ENCODE measurements around the gene TPST2. TPM values are rescaled to one million over a fixed set of nuclear protein-coding genes. Genes with fewer than 3 reads are reported as not detected.
A peak's percentile ranks its signal among the peaks of the same experiment; 100 is the strongest.
"Not testable (repeated sequence)": the region's sequence is repeated elsewhere in the genome, so short reads cannot be mapped to it uniquely, and the experiment has no call there.

Gene TPST2
- total RNA-seq, 4 donors from 2014 or later: 26.8 to 47.9 (median 38.5) TPM

- Histone ChIP-seq H3K27me3 (no peaks in the 10 kb centered on the region), H3K9me3 (no peaks in the 10 kb centered on the region), H3K36me3 (no peaks in the 10 kb centered on the region), H3K4me3 (no peak overlapping the region), H3K4me1 (peaks cover 0 to 4% (median 0%) of the 10 kb centered on the region in 4 donors), H3K27ac (no peak overlapping the region)
- TF ChIP-seq CTCF (IDR thresholded peaks at IDR 0.05) (no peak), POLR2A (IDR thresholded peaks at IDR 0.05) (no peak)
- DNase-seq: no peak
Observed at GRCh38 chr22:26615830-26616435, 26.0 kb upstream of the TPST2 start.

- H3K27me3 ChIP-seq: no peaks in the 10 kb centered on the region
- peaks cover 0 to 12% (median 2%) of the 10 kb centered on the region in 4 donors for H3K4me1 ChIP-seq
- DNase-seq: peak in 2 of 3 donors; percentile 59 to 75
- no peak for TF ChIP-seq POLR2A (IDR thresholded peaks at IDR 0.05)
- no peak for TF ChIP-seq CTCF (IDR thresholded peaks at IDR 0.05)
- peak overlapping the region in 1 of 4 donors; percentile 46 for H3K27ac ChIP-seq
- H3K36me3 ChIP-seq: no peaks in the 10 kb centered on the region
- H3K4me3 ChIP-seq: no peak overlapping the region
- no peaks in the 10 kb centered on the region for H3K9me3 ChIP-seq
Observed at GRCh38 chr22:26615149-26615548, 25.2 kb upstream of the TPST2 start.

GRCh38 chr22:26614322-26614721 lies 24.4 kb upstream of the TPST2 start:
- Histone ChIP-seq H3K27ac (no peak overlapping the region), H3K4me1 (peaks cover 0 to 16% (median 2%) of the 10 kb centered on the region in 4 donors), H3K9me3 (no peaks in the 10 kb centered on the region), H3K27me3 (no peaks in the 10 kb centered on the region), H3K36me3 (no peaks in the 10 kb centered on the region), H3K4me3 (no peak overlapping the region)
- TF ChIP-seq POLR2A (IDR thresholded peaks at IDR 0.05) (no peak), CTCF (IDR thresholded peaks at IDR 0.05) (no peak)
- no peak for DNase-seq

- H3K4me1 ChIP-seq: peaks cover 0 to 16% (median 2%) of the 10 kb centered on the region in 4 donors
- not testable (repeated sequence) for H3K27me3 ChIP-seq, H3K4me3 ChIP-seq, DNase-seq, H3K36me3 ChIP-seq, H3K27ac ChIP-seq, H3K9me3 ChIP-seq
Observed at GRCh38 chr22:26613753-26614152, 23.8 kb upstream of the TPST2 start.

GRCh38 chr22:26612652-26613051 lies 22.7 kb upstream of the TPST2 start:
- Histone ChIP-seq H3K4me1 (peaks cover 0 to 16% (median 2%) of the 10 kb centered on the region in 4 donors), H3K9me3 (no peaks in the 10 kb centered on the region), H3K27ac (no peak overlapping the region), H3K4me3 (no peak overlapping the region), H3K27me3 (no peaks in the 10 kb centered on the region), H3K36me3 (no peaks in the 10 kb centered on the region)
- TF ChIP-seq CTCF (IDR thresholded peaks at IDR 0.05): no peak
- TF ChIP-seq POLR2A (IDR thresholded peaks at IDR 0.05): no peak
- DNase-seq: no peak

- no peaks in the 10 kb centered on the region for H3K9me3 ChIP-seq
- no peak for DNase-seq
- no peaks in the 10 kb centered on the region for H3K36me3 ChIP-seq
- peaks cover 0 to 16% (median 2%) of the 10 kb centered on the region in 4 donors for H3K4me1 ChIP-seq
- H3K4me3 ChIP-seq: no peak overlapping the region
- no peak overlapping the region for H3K27ac ChIP-seq
- no peaks in the 10 kb centered on the region for H3K27me3 ChIP-seq
- TF ChIP-seq CTCF (IDR thresholded peaks at IDR 0.05) (no peak), POLR2A (IDR thresholded peaks at IDR 0.05) (no peak)
Observed at GRCh38 chr22:26610996-26611395, 21.1 kb upstream of the TPST2 start.

Data from Peyer's patch (tissue), 4 donors.